GM12873 (cell line): ENCODE measurements around the gene PSKH1.

Experiments used
- CTCF ChIP-seq: IDR thresholded peaks from 2 replicates; pipeline ENCODE4 v1.5.1; 2012; ENCODE audit warnings: low read depth, mild to moderate bottlenecking, moderate library complexity, low read length, control low read depth; ENCODE audit not compliant: insufficient read depth; ENCODE audit errors: missing control alignments

The PSKH1 gene

GRCh38 chr16:67892899-67893742, at the start of gene PSKH1:
TSS of gene PSKH1 (plus strand) at chr16:67893254. CDS start at chr16:67908750, 15,496 bp downstream.
- no peak for TF ChIP-seq CTCF

GRCh38 chr16:67843343-67843765, 49.7 kb upstream of the PSKH1 start:
- no peak for TF ChIP-seq CTCF

- TF ChIP-seq CTCF, result no peak
Observed at GRCh38 chr16:67844497-67844896, 48.6 kb upstream of the PSKH1 start.

- TF ChIP-seq CTCF, result no peak
Observed at GRCh38 chr16:67845291-67846062, 47.6 kb upstream of the PSKH1 start.

- TF ChIP-seq CTCF, result no peak
Observed at GRCh38 chr16:67846063-67846319, 47.1 kb upstream of the PSKH1 start.

GRCh38 chr16:67846320-67847063, 46.6 kb upstream of the PSKH1 start, which contains the start of gene NUTF2:
TSS of gene NUTF2 (plus strand) at chr16:67846933. CDS start at chr16:67865131, 18,198 bp downstream.
- TF ChIP-seq CTCF, result no peak

- TF ChIP-seq CTCF, result no peak
Observed at GRCh38 chr16:67847064-67847861, 45.8 kb upstream of the PSKH1 start, which contains the start of gene CENPT. TSS of gene CENPT (minus strand) at chr16:67847693. CDS start at chr16:67833859, 13,834 bp downstream.
